Measurements from ENCODE around the gene GSG1L. TPM values are rescaled to one million over a fixed set of nuclear protein-coding genes. Genes with fewer than 3 reads are reported as not detected.

Gene GSG1L
- total RNA-seq, 1 donor from 2014 or later, result 1.4 TPM

GRCh38 chr16:27853651-27854050, 209.9 kb downstream of the GSG1L start:
- Mint-ChIP-seq H3K36me3 (no peaks in the 10 kb centered on the region), H3K27me3 (peaks cover 28% of the 10 kb centered on the region), H3K4me3 (no peak overlapping the region), H3K27ac (no peak overlapping the region), H3K9me3 (no peaks in the 10 kb centered on the region), H3K4me1 (ENCODE audit: unreplicated experiment) (no peaks in the 10 kb centered on the region)
- no peak for TF ChIP-seq CTCF (conservative IDR thresholded peaks at IDR 0.05)
- no peak for DNase-seq (ENCODE audit: extremely low spot score, unreplicated experiment)

GRCh38 chr16:27853101-27853500, 210.4 kb downstream of the GSG1L start:
- Mint-ChIP-seq H3K27me3 (peaks cover 33% of the 10 kb centered on the region), H3K36me3 (no peaks in the 10 kb centered on the region), H3K9me3 (no peaks in the 10 kb centered on the region), H3K27ac (no peak overlapping the region), H3K4me1 (ENCODE audit: unreplicated experiment) (no peaks in the 10 kb centered on the region), H3K4me3 (no peak overlapping the region)
- no peak for TF ChIP-seq CTCF (conservative IDR thresholded peaks at IDR 0.05)
- no peak for DNase-seq (ENCODE audit: extremely low spot score, unreplicated experiment)

- Mint-ChIP-seq H3K4me1 (ENCODE audit: unreplicated experiment) (no peaks in the 10 kb centered on the region), H3K27me3 (peaks cover 33% of the 10 kb centered on the region), H3K4me3 (no peak overlapping the region), H3K27ac (no peak overlapping the region), H3K9me3 (no peaks in the 10 kb centered on the region), H3K36me3 (no peaks in the 10 kb centered on the region)
- TF ChIP-seq CTCF (conservative IDR thresholded peaks at IDR 0.05), result no peak
- DNase-seq (ENCODE audit: extremely low spot score, unreplicated experiment), result no peak
These were observed 210.8 kb downstream of the GSG1L start for GRCh38 chr16:27852681-27853080.

- no peak overlapping the region for H3K27ac Mint-ChIP-seq
- peaks cover 33% of the 10 kb centered on the region for H3K27me3 Mint-ChIP-seq
- no peaks in the 10 kb centered on the region for H3K36me3 Mint-ChIP-seq
- DNase-seq (ENCODE audit: extremely low spot score, unreplicated experiment), result no peak
- no peaks in the 10 kb centered on the region for H3K9me3 Mint-ChIP-seq
- no peak for TF ChIP-seq CTCF (conservative IDR thresholded peaks at IDR 0.05)
- H3K4me3 Mint-ChIP-seq, result no peak overlapping the region
- no peaks in the 10 kb centered on the region for H3K4me1 Mint-ChIP-seq (ENCODE audit: unreplicated experiment)
These were observed 211.4 kb downstream of the GSG1L start for GRCh38 chr16:27852116-27852515.

- peaks cover 33% of the 10 kb centered on the region for H3K27me3 Mint-ChIP-seq
- H3K36me3 Mint-ChIP-seq, result no peaks in the 10 kb centered on the region
- DNase-seq (ENCODE audit: extremely low spot score, unreplicated experiment), result no peak
- H3K4me1 Mint-ChIP-seq (ENCODE audit: unreplicated experiment), result no peaks in the 10 kb centered on the region
- no peaks in the 10 kb centered on the region for H3K9me3 Mint-ChIP-seq
- H3K4me3 Mint-ChIP-seq, result no peak overlapping the region
- H3K27ac Mint-ChIP-seq, result no peak overlapping the region
- no peak for TF ChIP-seq CTCF (conservative IDR thresholded peaks at IDR 0.05)
These were observed 211.9 kb downstream of the GSG1L start for GRCh38 chr16:27851586-27851985.

GRCh38 chr16:27849621-27850020, 213.9 kb downstream of the GSG1L start:
- TF ChIP-seq CTCF (conservative IDR thresholded peaks at IDR 0.05), result no peak
- H3K4me1 Mint-ChIP-seq (ENCODE audit: unreplicated experiment), result no peaks in the 10 kb centered on the region
- peaks cover 33% of the 10 kb centered on the region for H3K27me3 Mint-ChIP-seq
- H3K27ac Mint-ChIP-seq, result no peak overlapping the region
- H3K9me3 Mint-ChIP-seq, result no peaks in the 10 kb centered on the region
- no peaks in the 10 kb centered on the region for H3K36me3 Mint-ChIP-seq
- no peak overlapping the region for H3K4me3 Mint-ChIP-seq
- DNase-seq (ENCODE audit: extremely low spot score, unreplicated experiment), result no peak
